ENCODE measurements around the gene LRRTM4. TPM values are rescaled to one million over a fixed set of nuclear protein-coding genes. Genes with fewer than 3 reads are reported as not detected.

Gene LRRTM4
- total RNA-seq, 1 experiment from 2014 or later, result 0.13 TPM

- no TSS peak for BruUV-seq (replicated peaks)
- DNase-seq (ENCODE audit: low spot score), result no peak
- H3K4me1 ChIP-seq (ENCODE audit: insufficient read depth, low read length, poor library complexity, severe bottlenecking), result no peaks in the 10 kb centered on the region
- POLR2A ChIA-PET (ENCODE audit: low non-redundant PET), result no interaction called here
- H3K36me3 ChIP-seq (ENCODE audit: insufficient read depth, low read length, poor library complexity, severe bottlenecking), result no peaks in the 10 kb centered on the region
- no peak overlapping the region for H3K27ac ChIP-seq (ENCODE audit: low read depth, low read length, poor library complexity, severe bottlenecking)
- H3K27me3 ChIP-seq (replicated peaks; ENCODE audit: insufficient read depth, low read depth, low read length, poor library complexity), result no peaks in the 10 kb centered on the region
- TF ChIP-seq EZH2 (IDR thresholded peaks at IDR 0.05; ENCODE audit: borderline replicate concordance, low read depth, low read length, poor library complexity, severe bottlenecking) (no peak), CTCF (conservative IDR thresholded peaks at IDR 0.05; ENCODE audit: low read depth, low read length) (no peak)
- H3K9me3 ChIP-seq (ENCODE audit: low read depth, low read length, poor library complexity, severe bottlenecking), result no peaks in the 10 kb centered on the region
- intact Hi-C loops (cut with micrococcal nuclease; ENCODE audit: unreplicated experiment), result no loop called here
- H3K4me3 ChIP-seq (ENCODE audit: low read depth, low read length, poor library complexity, severe bottlenecking), result no peak overlapping the region
- CTCF ChIA-PET, result no interaction called here
Measured at GRCh38 chr2:77518311-77518710, 3.9 kb downstream of the LRRTM4 start.

GRCh38 chr2:77513191-77513590, 9.0 kb downstream of the LRRTM4 start:
- Histone ChIP-seq H3K4me1 (ENCODE audit: insufficient read depth, low read length, poor library complexity, severe bottlenecking) (peaks cover 9% of the 10 kb centered on the region), H3K9me3 (ENCODE audit: low read depth, low read length, poor library complexity, severe bottlenecking) (no peaks in the 10 kb centered on the region), H3K27me3 (replicated peaks; ENCODE audit: insufficient read depth, low read depth, low read length, poor library complexity) (no peaks in the 10 kb centered on the region), H3K27ac (ENCODE audit: low read depth, low read length, poor library complexity, severe bottlenecking) (peak overlapping the region; percentile 32), H3K36me3 (ENCODE audit: insufficient read depth, low read length, poor library complexity, severe bottlenecking) (no peaks in the 10 kb centered on the region), H3K4me3 (ENCODE audit: low read depth, low read length, poor library complexity, severe bottlenecking) (no peak overlapping the region)
- intact Hi-C loops (cut with micrococcal nuclease; ENCODE audit: unreplicated experiment), result no loop called here
- peak; percentile 59 for DNase-seq (ENCODE audit: low spot score)
- no TSS peak for BruUV-seq (replicated peaks)
- CTCF ChIA-PET, result interaction anchor here (0.6 kb wide), 1 partner anchor 1263 kb away, joined by 4 read pairs; no protein-coding TSS in a partner anchor
- no peak for TF ChIP-seq EZH2 (IDR thresholded peaks at IDR 0.05; ENCODE audit: borderline replicate concordance, low read depth, low read length, poor library complexity, severe bottlenecking)
- TF ChIP-seq CTCF (conservative IDR thresholded peaks at IDR 0.05; ENCODE audit: low read depth, low read length), result no peak
- POLR2A ChIA-PET (ENCODE audit: low non-redundant PET), result interaction anchor here (0.7 kb wide), 1 partner anchor 1097 kb away, joined by 3 read pairs; no protein-coding TSS in a partner anchor

GRCh38 chr2:77512507-77512906, 9.7 kb downstream of the LRRTM4 start:
- no peak for TF ChIP-seq EZH2 (IDR thresholded peaks at IDR 0.05; ENCODE audit: borderline replicate concordance, low read depth, low read length, poor library complexity, severe bottlenecking)
- no peak for TF ChIP-seq CTCF (conservative IDR thresholded peaks at IDR 0.05; ENCODE audit: low read depth, low read length)
- Histone ChIP-seq H3K9me3 (ENCODE audit: low read depth, low read length, poor library complexity, severe bottlenecking) (no peaks in the 10 kb centered on the region), H3K27me3 (replicated peaks; ENCODE audit: insufficient read depth, low read depth, low read length, poor library complexity) (no peaks in the 10 kb centered on the region), H3K4me3 (ENCODE audit: low read depth, low read length, poor library complexity, severe bottlenecking) (no peak overlapping the region), H3K4me1 (ENCODE audit: insufficient read depth, low read length, poor library complexity, severe bottlenecking) (peaks cover 9% of the 10 kb centered on the region), H3K36me3 (ENCODE audit: insufficient read depth, low read length, poor library complexity, severe bottlenecking) (no peaks in the 10 kb centered on the region), H3K27ac (ENCODE audit: low read depth, low read length, poor library complexity, severe bottlenecking) (peak overlapping the region; percentile 32)
- ChIA-PET POLR2A (ENCODE audit: low non-redundant PET) (interaction anchor here (0.7 kb wide), 1 partner anchor 15 kb away, joined by 3 read pairs; no protein-coding TSS in a partner anchor), CTCF (no interaction called here)
- peak; percentile 73 for DNase-seq (ENCODE audit: low spot score)
- intact Hi-C loops (cut with micrococcal nuclease; ENCODE audit: unreplicated experiment), result no loop called here
- no TSS peak for BruUV-seq (replicated peaks)

Measured in A673 (cell line).